Mucosa of descending colon (tissue), 3 donors: ENCODE data around the gene VPS29. TPM values are rescaled to one million over a fixed set of nuclear protein-coding genes. Genes with fewer than 3 reads are reported as not detected.

Source experiments
- ATAC-seq: fragments of 200-7000 bp; cut with Tn5 transposase; one replicate; pipeline ENCODE4 v1.9.1; 2020; ENCODE audit warnings: mild to moderate bottlenecking, moderate library complexity
- DNase-seq, 3 donors: peaks; one replicate each; pipeline ENCODE4 v3.0.0-alpha.2; 2020
- H3K36me3 ChIP-seq: fragments of 200-600 bp; one replicate; pipeline ENCODE4 v1.8.0; 2021; ENCODE audit warnings: low read depth, mild to moderate bottlenecking
- H3K4me1 ChIP-seq: fragments of 200-600 bp; one replicate; pipeline ENCODE4 v1.8.0; 2021; ENCODE audit warnings: low read depth, mild to moderate bottlenecking
- H3K4me3 ChIP-seq: fragments of 200-600 bp; one replicate; pipeline ENCODE4 v1.8.0; 2021; ENCODE audit warnings: mild to moderate bottlenecking
- H3K9me3 ChIP-seq: fragments of 200-600 bp; one replicate; pipeline ENCODE4 v1.8.0; 2021; ENCODE audit warnings: mild to moderate bottlenecking
- CTCF ChIP-seq: fragments of 200-600 bp; IDR thresholded peaks from one replicate; pipeline ENCODE4 v1.8.0; 2022; ENCODE audit warnings: antibody characterized with exemption, mild to moderate bottlenecking
- intact Hi-C, 2 donors: fragments of 100-400 bp; cut with DNase I in 1 of 2; cut with micrococcal nuclease in 1 of 2; formaldehyde crosslinking; loops; one replicate each; pipeline versions ENCODE4 v1.11.0 to v1.11.1; 2022; cut with DNase I, micrococcal nuclease
- total RNA-seq, 3 donors: library from RNA; stranded (reverse); fragmentation: NEBNext Ultra II Directional in 2 of 3; extraction: Animal tissue kit (Norgen Biotek cat#: 25700) in 2 of 3; gene quantifications; one replicate each; pipeline versions ENCODE4 v1.2.1 to v1.2.4, GENCODE V29; 2021 to 2023
- donor health status: DM: no; HTN: no; CAD: no; lungs with moderate emphysema.
- donor health status: DM: no; HTN: no; CAD: no.
- donor health status: DM: no; HTN: yes; CAD: no.

The VPS29 gene
- total RNA-seq, 3 donors from 2014 or later: 99.5 to 127 (median 121) TPM

- H3K9me3 ChIP-seq: no peaks in the 10 kb centered on the region
- H3K4me1 ChIP-seq: peaks cover 18% of the 10 kb centered on the region
- DNase-seq (no peak), ATAC-seq (no peak)
- no peak for TF ChIP-seq CTCF
- no peak overlapping the region for H3K4me3 ChIP-seq
- intact Hi-C loops: loop anchor here in 1 of 2 donors (10.0 kb wide), 1 partner anchor 434 kb away; no protein-coding TSS in a partner anchor
- no peaks in the 10 kb centered on the region for H3K36me3 ChIP-seq
These were observed 50.6 kb downstream of the VPS29 start for GRCh38 chr12:110451263-110451662.

- Histone ChIP-seq H3K36me3 (no peaks in the 10 kb centered on the region), H3K4me1 (peaks cover 18% of the 10 kb centered on the region)
These were observed 52.0 kb downstream of the VPS29 start, which contains the start of gene ARPC3 for GRCh38 chr12:110449799-110450497. Gene ARPC3 (minus strand): TSS chr12:110450337. CDS start chr12:110450260, 77 bp downstream.

GRCh38 chr12:110444455-110444854 lies 57.5 kb downstream of the VPS29 start:
- DNase-seq (no peak), ATAC-seq (no peak)
- peaks cover 15% of the 10 kb centered on the region for H3K4me1 ChIP-seq
- intact Hi-C loops: no loop called here
- TF ChIP-seq CTCF: no peak
- H3K9me3 ChIP-seq: no peaks in the 10 kb centered on the region
- no peaks in the 10 kb centered on the region for H3K36me3 ChIP-seq
- no peak overlapping the region for H3K4me3 ChIP-seq

More at GRCh38 chr12:110449799-110450497, 52.0 kb downstream of the VPS29 start, which contains the start of gene ARPC3:
- Histone ChIP-seq H3K9me3 (no peaks in the 10 kb centered on the region), H3K4me3 (peak within 1 kb of the TSS; percentile 80)
- peak; percentile 83 for TF ChIP-seq CTCF
- intact Hi-C loops: loop anchor here in 1 of 2 donors (10.0 kb wide), 1 partner anchor 435 kb away; no protein-coding TSS in a partner anchor
- ATAC-seq (peak; percentile 99), DNase-seq (peak; percentile 97 to 98 (median 98))

Other genes with a start within 250 kb of the VPS29 start
- gene ATP2A2, start 220.9 kb downstream of the VPS29 start, total RNA-seq: 100 to 1,000 TPM; 242 to 287 (median 259) TPM
- 10 to 100 TPM; 31.9 to 50.3 (median 32.8) TPM for gene ANAPC7, start 98.4 kb downstream of the VPS29 start, total RNA-seq
- 100 to 1,000 TPM; 174 to 277 (median 265) TPM for gene ARPC3, start 51.8 kb downstream of the VPS29 start, total RNA-seq
- 10 to 100 TPM in 2 of 3 donors, 1 to 10 TPM in 1; 9.0 to 15.8 (median 12.4) TPM for gene GPN3, start 33.9 kb downstream of the VPS29 start, total RNA-seq
- gene FAM216A, start 33.3 kb downstream of the VPS29 start, total RNA-seq: 1 to 10 TPM in 2 of 3 donors, not detected in 1; 1.9 to 4.4 TPM
- 1 to 10 TPM in 1 of 3 donors, under 1 TPM in 2; 0.26 to 1.6 (median 0.53) TPM for gene RAD9B, start 220 bp upstream of the VPS29 start, total RNA-seq
- gene PPTC7, start 81.2 kb upstream of the VPS29 start, total RNA-seq: 10 to 100 TPM; 32.2 to 34.8 (median 32.8) TPM
- gene TCTN1, start 112.0 kb upstream of the VPS29 start, total RNA-seq: 10 to 100 TPM in 1 of 3 donors, 1 to 10 TPM in 2; 7.2 to 23.7 (median 8.2) TPM
- gene HVCN1, start 187.0 kb upstream of the VPS29 start, total RNA-seq: 1 to 10 TPM; 1.6 to 5.6 (median 3.5) TPM
- gene PPP1CC, start 240.8 kb upstream of the VPS29 start, total RNA-seq: 100 to 1,000 TPM; 145 to 171 (median 161) TPM